HG02885 (cell line): ENCODE results near the gene MXD4.
"Not testable (repeated sequence)": the region's sequence is repeated elsewhere in the genome, so short reads cannot be mapped to it uniquely, and the experiment has no call there.

Experiments used
- ATAC-seq: cut with Tn5 transposase; IDR thresholded peaks from one replicate; pipeline ENCODE4 v1.9.1; 2021; ENCODE audit warnings: mild to moderate bottlenecking; ENCODE audit not compliant: unreplicated experiment, poor library complexity

Gene MXD4

GRCh38 chr4:2241003-2241402 lies 20.9 kb downstream of the MXD4 start:
- ATAC-seq, result no peak

- no peak for ATAC-seq
Measured at GRCh38 chr4:2236944-2237666, 24.8 kb downstream of the MXD4 start.

- ATAC-seq, result no peak
Measured at GRCh38 chr4:2231082-2231481, 30.8 kb downstream of the MXD4 start.

GRCh38 chr4:2226261-2226660 lies 35.6 kb downstream of the MXD4 start:
- no peak for ATAC-seq

- no peak for ATAC-seq
Measured at GRCh38 chr4:2222838-2223237, 39.1 kb downstream of the MXD4 start.

- ATAC-seq, result not testable (repeated sequence)
Measured at GRCh38 chr4:2221378-2221777, 40.5 kb downstream of the MXD4 start.

- no peak for ATAC-seq
Measured at GRCh38 chr4:2220016-2220630, 41.8 kb downstream of the MXD4 start.

- ATAC-seq, result no peak
Measured at GRCh38 chr4:2219233-2219760, 42.6 kb downstream of the MXD4 start.

GRCh38 chr4:2218436-2218835 lies 43.5 kb downstream of the MXD4 start:
- ATAC-seq, result no peak

GRCh38 chr4:2217726-2218125 lies 44.2 kb downstream of the MXD4 start:
- no peak for ATAC-seq

GRCh38 chr4:2212831-2213230 lies 49.1 kb downstream of the MXD4 start:
- ATAC-seq, result no peak

GRCh38 chr4:2202789-2203188 lies 59.1 kb downstream of the MXD4 start:
- not testable (repeated sequence) for ATAC-seq
